Breast epithelium (tissue), 3 donors: ENCODE results near the gene GTPBP3.

Experiments used
- POLR2A ChIP-seq: fragments of 450-650 bp; IDR thresholded peaks from one replicate; pipeline ENCODE4 v1.6.1; 2016; ENCODE audit warnings: antibody characterized with exemption, mild to moderate bottlenecking, moderate library complexity
- POLR2AphosphoS5 ChIP-seq, 3 donors: sonication (generic); formaldehyde crosslinking; IDR thresholded peaks; one replicate each; pipeline ENCODE4 v1.6.1; 2017; ENCODE audit warnings: antibody characterized with exemption in 3 of 3

DNA sequence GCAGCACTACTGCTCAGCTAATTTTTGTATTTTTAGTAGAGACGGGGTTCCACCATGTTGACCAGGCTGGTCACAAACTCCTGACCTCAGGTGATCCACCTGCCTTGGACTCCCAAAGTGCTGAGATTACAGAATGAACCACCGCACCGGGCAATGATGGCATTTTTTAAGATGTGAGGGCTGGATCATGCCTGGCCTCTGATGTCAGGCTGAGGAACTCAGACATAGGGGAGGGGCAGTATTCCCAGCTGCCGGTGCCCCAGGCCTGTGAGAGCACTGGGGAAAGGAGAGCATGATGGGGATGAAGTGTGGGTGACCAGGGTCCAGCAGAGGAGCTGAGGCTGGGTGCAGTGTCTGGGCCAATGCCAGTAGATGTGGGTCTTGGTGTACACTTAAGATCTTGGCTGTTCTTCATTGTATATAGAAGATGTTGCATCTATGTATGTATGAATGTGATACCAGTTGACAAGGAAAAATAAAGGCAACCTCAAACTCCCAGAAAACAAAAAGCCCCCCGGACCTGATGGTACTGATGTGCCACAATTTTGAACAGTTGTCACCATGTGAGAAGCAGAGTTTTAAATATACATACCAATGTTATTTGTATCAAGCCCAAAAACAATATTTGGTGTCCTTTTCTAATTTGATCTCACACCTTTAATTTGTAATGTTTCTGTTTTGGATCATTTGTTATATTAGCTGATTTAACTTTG lies 43.2 kb downstream of the GTPBP3 start:
- TF ChIP-seq POLR2AphosphoS5 (IDR thresholded peaks at IDR 0.05) (no peak), POLR2A (no peak)
